ENCODE data around the gene CLCN7.

DNA sequence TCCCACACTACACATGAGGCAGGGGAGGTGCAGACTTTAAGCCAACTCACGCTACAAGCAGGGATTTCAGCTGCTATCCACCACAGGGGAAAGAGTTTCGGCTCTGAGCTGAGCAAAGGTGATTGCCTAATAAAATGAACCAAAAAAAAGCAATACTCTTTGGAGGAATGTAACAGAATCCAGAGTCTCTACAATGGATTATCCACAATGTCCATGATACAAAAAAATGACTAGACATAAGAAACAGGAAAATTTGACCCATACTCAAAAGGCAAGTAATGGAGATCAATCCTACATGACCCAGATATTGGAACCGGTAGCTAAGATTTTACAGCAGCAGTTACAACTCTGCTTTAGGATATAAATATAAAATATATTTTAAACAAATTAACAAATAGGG is 39.7 kb upstream of the CLCN7 start:
- TF ChIP-seq, protein P1, sequence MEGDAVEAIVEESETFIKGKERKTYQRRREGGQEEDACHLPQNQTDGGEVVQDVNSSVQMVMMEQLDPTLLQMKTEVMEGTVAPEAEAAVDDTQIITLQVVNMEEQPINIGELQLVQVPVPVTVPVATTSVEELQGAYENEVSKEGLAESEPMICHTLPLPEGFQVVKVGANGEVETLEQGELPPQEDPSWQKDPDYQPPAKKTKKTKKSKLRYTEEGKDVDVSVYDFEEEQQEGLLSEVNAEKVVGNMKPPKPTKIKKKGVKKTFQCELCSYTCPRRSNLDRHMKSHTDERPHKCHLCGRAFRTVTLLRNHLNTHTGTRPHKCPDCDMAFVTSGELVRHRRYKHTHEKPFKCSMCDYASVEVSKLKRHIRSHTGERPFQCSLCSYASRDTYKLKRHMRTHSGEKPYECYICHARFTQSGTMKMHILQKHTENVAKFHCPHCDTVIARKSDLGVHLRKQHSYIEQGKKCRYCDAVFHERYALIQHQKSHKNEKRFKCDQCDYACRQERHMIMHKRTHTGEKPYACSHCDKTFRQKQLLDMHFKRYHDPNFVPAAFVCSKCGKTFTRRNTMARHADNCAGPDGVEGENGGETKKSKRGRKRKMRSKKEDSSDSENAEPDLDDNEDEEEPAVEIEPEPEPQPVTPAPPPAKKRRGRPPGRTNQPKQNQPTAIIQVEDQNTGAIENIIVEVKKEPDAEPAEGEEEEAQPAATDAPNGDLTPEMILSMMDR (IDR thresholded peaks at IDR 0.05): no peak
- TF ChIP-seq POLR2A (IDR thresholded peaks at IDR 0.05) (no peak), POLR2AphosphoS5 (IDR thresholded peaks at IDR 0.05; ENCODE audit: insufficient read depth in 1 of 2, low read depth in 1 of 2) (no peak)
